Activated CD8-positive, alpha-beta memory T cell treated with anti-CD3 and anti-CD28 coated beads for 1 hour (primary cell): ENCODE results near the gene PTPRE.

ENCODE experiments used
- DNase-seq, 2 donors: peaks; one replicate each; pipeline ENCODE4 v3.0.0-alpha.2; 2020; ENCODE audit warnings: low read depth in 1 of 2; ENCODE audit errors: extremely low read depth in 1 of 2

Gene PTPRE

GRCh38 chr10:128040096-128040495 is 133.2 kb downstream of the PTPRE start:
- no peak for DNase-seq

GRCh38 chr10:128040681-128041080 is 133.8 kb downstream of the PTPRE start:
- DNase-seq: no peak

GRCh38 chr10:128042131-128042610 is 135.3 kb downstream of the PTPRE start:
- DNase-seq: no peak

GRCh38 chr10:128043259-128044045 is 136.5 kb downstream of the PTPRE start:
- DNase-seq: no peak

GRCh38 chr10:128044186-128044585 is 137.3 kb downstream of the PTPRE start:
- DNase-seq: no peak

GRCh38 chr10:128044961-128045832 is 138.3 kb downstream of the PTPRE start:
- no peak for DNase-seq

- no peak for DNase-seq
Measured at GRCh38 chr10:128045833-128046120, 138.9 kb downstream of the PTPRE start.

- no peak for DNase-seq
Measured at GRCh38 chr10:128046156-128046952, 139.5 kb downstream of the PTPRE start.

GRCh38 chr10:128046953-128047290 is 140.0 kb downstream of the PTPRE start:
- no peak for DNase-seq

- DNase-seq: peak; percentile 65 to 68
Measured at GRCh38 chr10:128047351-128047750, 140.4 kb downstream of the PTPRE start.

- DNase-seq: no peak
Measured at GRCh38 chr10:128047991-128048818, 141.3 kb downstream of the PTPRE start.

GRCh38 chr10:128048819-128049210 is 141.9 kb downstream of the PTPRE start:
- no peak for DNase-seq

- DNase-seq: no peak
Measured at GRCh38 chr10:128049226-128050120, 142.6 kb downstream of the PTPRE start.

- no peak for DNase-seq
Measured at GRCh38 chr10:128050121-128050516, 143.2 kb downstream of the PTPRE start.

- DNase-seq: no peak
Measured at GRCh38 chr10:128050936-128051335, 144.0 kb downstream of the PTPRE start.

GRCh38 chr10:128051548-128051947 is 144.6 kb downstream of the PTPRE start:
- DNase-seq: no peak

- DNase-seq: no peak
Measured at GRCh38 chr10:128052696-128053095, 145.8 kb downstream of the PTPRE start.

GRCh38 chr10:128053356-128053755 is 146.5 kb downstream of the PTPRE start:
- no peak for DNase-seq

- no peak for DNase-seq
Measured at GRCh38 chr10:128054163-128054970, 147.5 kb downstream of the PTPRE start.
